ENCODE measurements around the gene SRPX. TPM values are rescaled to one million over a fixed set of nuclear protein-coding genes. Genes with fewer than 3 reads are reported as not detected.

SRPX gene
- total RNA-seq (10 to 100 TPM in 3 of 4 donors, 1 to 10 TPM in 1; 8.3 to 22.5 (median 13.8) TPM), polyA plus RNA-seq (10 to 100 TPM; 12.3 to 42.1 (median 19.7) TPM)
- long read RNA-seq, donor 1, transcript SRPX-201 (10 exons, 1,874 nt): major isoform, 10 of 11 reads
- long read RNA-seq, donor 1, partial matches to known transcripts: 0 of 11 reads
- long read RNA-seq, donor 1, other reads (novel, unspliced or antisense): 0 of 11 reads
- long read RNA-seq, donor 2, transcript SRPX-201 (10 exons, 1,874 nt): major isoform, 35 of 46 reads
- long read RNA-seq, donor 2, partial matches to known transcripts: 5 of 46 reads
- long read RNA-seq, donor 2, other reads (novel, unspliced or antisense): 2 of 46 reads

- H3K4me1 ChIP-seq: no peaks in the 10 kb centered on the region
- WGBS, 3 donors: 3 to 33% (median 8%) methylated on average over 47 to 76 of the region's 76 CpGs
- peak within 1 kb of the TSS; percentile 59 for H3K4me3 ChIP-seq
- no peak within 1 kb of the TSS for H3K27ac ChIP-seq
- TF ChIP-seq CTCF (IDR thresholded peaks at IDR 0.05): no peak
- peak; percentile 48 to 58 for DNase-seq
- intact Hi-C loops (cut with DNase I): no loop called here
- ATAC-seq: peak; percentile 23 to 71 (median 50)
- no peaks in the 10 kb centered on the region for H3K36me3 ChIP-seq (ENCODE audit: insufficient read depth in 1 of 2, low read depth in 1 of 2)
- H3K9me3 ChIP-seq: no peaks in the 10 kb centered on the region
- H3K27me3 ChIP-seq (ENCODE audit: insufficient read depth in 3 of 3, low read length in 2 of 3): peaks cover 0 to 63% (median 3%) of the 10 kb centered on the region in 3 donors
These were observed at the start of gene SRPX for GRCh38 chrX:38220415-38221390. SRPX (minus strand) TSS chrX:38220871; CDS start chrX:38220792, 79 bp downstream.

- 76 to 95% (median 88%) methylated on average over 3 of the region's 3 CpGs for WGBS, 3 donors
- H3K4me3 ChIP-seq: no peak overlapping the region
- H3K36me3 ChIP-seq (ENCODE audit: insufficient read depth in 1 of 2, low read depth in 1 of 2): no peaks in the 10 kb centered on the region
- no peaks in the 10 kb centered on the region for H3K9me3 ChIP-seq
- no peak for TF ChIP-seq CTCF (IDR thresholded peaks at IDR 0.05)
- DNase-seq (no peak), ATAC-seq (peak in 1 of 4 donors; percentile 42)
- no peak overlapping the region for H3K27ac ChIP-seq
- peaks cover 0 to 9% (median 0%) of the 10 kb centered on the region in 3 donors for H3K27me3 ChIP-seq (ENCODE audit: insufficient read depth in 3 of 3, low read length in 2 of 3)
- no peaks in the 10 kb centered on the region for H3K4me1 ChIP-seq
- intact Hi-C loops (cut with DNase I): no loop called here
These were observed 47.3 kb upstream of the SRPX start for GRCh38 chrX:38268011-38268410.

- no peak overlapping the region for H3K27ac ChIP-seq
- DNase-seq (no peak), ATAC-seq (no peak)
- no peak for TF ChIP-seq CTCF (IDR thresholded peaks at IDR 0.05)
- no peaks in the 10 kb centered on the region for H3K9me3 ChIP-seq
- WGBS, 3 donors: 67 to 78% (median 74%) methylated on average over 9 of the region's 9 CpGs
- no peaks in the 10 kb centered on the region for H3K36me3 ChIP-seq (ENCODE audit: insufficient read depth in 1 of 2, low read depth in 1 of 2)
- intact Hi-C loops (cut with DNase I): no loop called here
- H3K4me1 ChIP-seq: no peaks in the 10 kb centered on the region
- peaks cover 0 to 9% (median 0%) of the 10 kb centered on the region in 3 donors for H3K27me3 ChIP-seq (ENCODE audit: insufficient read depth in 3 of 3, low read length in 2 of 3)
- no peak overlapping the region for H3K4me3 ChIP-seq
These were observed 42.3 kb upstream of the SRPX start for GRCh38 chrX:38262715-38263620.

GRCh38 chrX:38260231-38260630 lies 39.6 kb upstream of the SRPX start:
- intact Hi-C loops (cut with DNase I): no loop called here
- Histone ChIP-seq H3K9me3 (no peaks in the 10 kb centered on the region), H3K27me3 (ENCODE audit: insufficient read depth in 3 of 3, low read length in 2 of 3) (no peaks in the 10 kb centered on the region), H3K27ac (no peak overlapping the region), H3K36me3 (ENCODE audit: insufficient read depth in 1 of 2, low read depth in 1 of 2) (no peaks in the 10 kb centered on the region), H3K4me1 (no peaks in the 10 kb centered on the region), H3K4me3 (no peak overlapping the region)
- ATAC-seq (no peak), DNase-seq (no peak)
- 32 to 52% (median 50%) methylated on average over 3 to 4 of the region's 4 CpGs for WGBS, 3 donors
- no peak for TF ChIP-seq CTCF (IDR thresholded peaks at IDR 0.05)

Data from psoas muscle (tissue), 8 donors.